WTC11 (cell line): ENCODE data around the gene SLC17A9. TPM values are rescaled to one million over a fixed set of nuclear protein-coding genes. Genes with fewer than 3 reads are reported as not detected.

Source experiments
- ATAC-seq: fragments of 200-7000 bp; cut with Tn5 transposase; 2 replicates; pipeline ENCODE4 v1.10.0; 2021; ENCODE audit warnings: mild to moderate bottlenecking, moderate library complexity
- CTCF ChIA-PET: fragments of 300-600 bp; sonication (Branson Sonifier 250); formaldehyde crosslinking; loops from one replicate; lab custom pipeline; 2021; ENCODE audit warnings: antibody characterized with exemption; lab: Charles Lee
- POLR2A ChIA-PET: fragments of 350-600 bp; sonication (Branson Sonifier 250); formaldehyde crosslinking; loops from one replicate; lab custom pipeline; 2021; ENCODE audit warnings: antibody characterized with exemption; lab: Charles Lee
- DNase-seq: peaks from one replicate; pipeline ENCODE4 v3.0.0; 2021; ENCODE audit warnings: low spot score
- H3K27ac Mint-ChIP-seq: 2 replicates; pipeline ENCODE4 v1.8.0; 2021; ENCODE audit warnings: mixed read lengths
- H3K27me3 Mint-ChIP-seq: 2 replicates; pipeline ENCODE4 v1.8.0; 2021; ENCODE audit warnings: low read depth, mild to moderate bottlenecking, moderate library complexity, mixed read lengths
- H3K36me3 Mint-ChIP-seq: 2 replicates; pipeline ENCODE4 v1.8.0; 2021; ENCODE audit warnings: mixed read lengths
- H3K4me1 Mint-ChIP-seq: 2 replicates; pipeline ENCODE4 v1.8.0; 2022; ENCODE audit warnings: mixed read lengths
- H3K4me3 Mint-ChIP-seq: 2 replicates; pipeline ENCODE4 v1.8.0; 2021; ENCODE audit warnings: mild to moderate bottlenecking, moderate library complexity, mixed read lengths
- H3K9me3 Mint-ChIP-seq: 2 replicates; pipeline ENCODE4 v1.8.0; 2021; ENCODE audit warnings: mixed read lengths
- ELF4 ChIP-seq: sonication (generic); formaldehyde crosslinking; IDR thresholded peaks from 2 replicates; pipeline ENCODE4 v1.8.1; 2022; ENCODE audit warnings: low read depth, mild to moderate bottlenecking, moderate library complexity, missing genetic modification reagents
- ESRRA ChIP-seq: sonication (generic); formaldehyde crosslinking; IDR thresholded peaks from 2 replicates; pipeline ENCODE4 v1.8.1; 2022; ENCODE audit warnings: mild to moderate bottlenecking, missing genetic modification reagents, borderline replicate concordance
- FOXJ3 ChIP-seq: sonication (generic); formaldehyde crosslinking; IDR thresholded peaks from 2 replicates; pipeline ENCODE4 v1.9.0; 2021; ENCODE audit warnings: missing genetic modification reagents, mild to moderate bottlenecking, borderline replicate concordance
- FOXK1 ChIP-seq: sonication (generic); formaldehyde crosslinking; IDR thresholded peaks from 2 replicates; pipeline ENCODE4 v1.8.0; 2022; ENCODE audit warnings: mild to moderate bottlenecking, moderate library complexity, missing genetic modification reagents
- GTF2I ChIP-seq: fragments of 250-450 bp; sonication (Bioruptor Pico); conservative IDR thresholded peaks from 2 replicates; pipeline ENCODE4 v1.4.0; 2021; ENCODE audit warnings: mild to moderate bottlenecking
- KAT7 ChIP-seq: sonication (generic); formaldehyde crosslinking; IDR thresholded peaks from 2 replicates; pipeline ENCODE4 v1.8.1; 2023; ENCODE audit warnings: missing genetic modification reagents, mild to moderate bottlenecking, borderline replicate concordance
- NR1H2 ChIP-seq: sonication (generic); formaldehyde crosslinking; IDR thresholded peaks from 2 replicates; pipeline ENCODE4 v1.9.0; 2021; ENCODE audit warnings: mild to moderate bottlenecking, moderate library complexity, missing genetic modification reagents
- NR3C1 ChIP-seq: sonication (generic); formaldehyde crosslinking; conservative IDR thresholded peaks from 2 replicates; pipeline ENCODE4 v1.8.1; 2023; ENCODE audit warnings: low read depth, mild to moderate bottlenecking, missing genetic modification reagents
- OVOL2 ChIP-seq: fragments of 250-450 bp; sonication (Bioruptor Pico); IDR thresholded peaks from 2 replicates; pipeline ENCODE4 v1.9.0; 2021; ENCODE audit warnings: mild to moderate bottlenecking, borderline replicate concordance
- SMAD4 ChIP-seq: sonication (generic); formaldehyde crosslinking; IDR thresholded peaks from 2 replicates; pipeline ENCODE4 v1.8.0; 2022; ENCODE audit warnings: mild to moderate bottlenecking, missing genetic modification reagents
- ZNF121 ChIP-seq: sonication (generic); formaldehyde crosslinking; IDR thresholded peaks from 2 replicates; pipeline ENCODE4 v1.8.0; 2023; ENCODE audit warnings: missing genetic modification reagents
- ZNF219 ChIP-seq: sonication (generic); formaldehyde crosslinking; IDR thresholded peaks from 2 replicates; pipeline ENCODE4 v1.8.0; 2023; ENCODE audit warnings: missing genetic modification reagents, mild to moderate bottlenecking, borderline replicate concordance
- ZNF396 ChIP-seq: fragments of 250-450 bp; sonication (Bioruptor Pico); IDR thresholded peaks from 2 replicates; pipeline ENCODE4 v1.8.0; 2021; ENCODE audit warnings: mild to moderate bottlenecking, moderate library complexity, borderline replicate concordance
- total RNA-seq: library from RNA; stranded (reverse); gene quantifications from 3 replicates; pipeline ENCODE4 v1.2.3, GENCODE V29; 2021
- TF ChIP-seq, protein P1 (sequence below): fragments of 200-600 bp; IDR thresholded peaks from 2 replicates; pipeline ENCODE4 v1.8.0; 2022; ENCODE audit warnings: antibody characterized with exemption
- TF ChIP-seq, protein P2 (sequence below): fragments of 250-450 bp; sonication (Bioruptor Pico); IDR thresholded peaks from 2 replicates; pipeline ENCODE4 v2.1.2; 2022; ENCODE audit warnings: mild to moderate bottlenecking, moderate library complexity
- TF ChIP-seq, protein P3 (sequence below): sonication (generic); formaldehyde crosslinking; conservative IDR thresholded peaks from 2 replicates; pipeline ENCODE4 v1.8.1; 2022; ENCODE audit warnings: mild to moderate bottlenecking, missing genetic modification reagents
- TF ChIP-seq, protein P4 (sequence below): sonication (generic); formaldehyde crosslinking; IDR thresholded peaks from 2 replicates; pipeline ENCODE4 v1.8.1; 2022; ENCODE audit warnings: mild to moderate bottlenecking, missing genetic modification reagents, moderate library complexity, borderline replicate concordance
- TF ChIP-seq, protein P5 (sequence below): sonication (generic); formaldehyde crosslinking; IDR thresholded peaks from 2 replicates; pipeline ENCODE4 v1.8.0; 2023; ENCODE audit warnings: missing genetic modification reagents
- TF ChIP-seq, protein P6 (sequence below): fragments of 250-450 bp; sonication (Bioruptor Pico); conservative IDR thresholded peaks from 2 replicates; pipeline ENCODE4 v1.9.0; 2021; ENCODE audit warnings: mild to moderate bottlenecking
- TF ChIP-seq, protein P7 (sequence below): sonication (generic); formaldehyde crosslinking; IDR thresholded peaks from 2 replicates; pipeline ENCODE4 v1.8.1; 2022; ENCODE audit warnings: low read depth, missing genetic modification reagents, borderline replicate concordance

Gene SLC17A9
- total RNA-seq, 1 experiment from 2014 or later: 41.7 TPM

DNA sequence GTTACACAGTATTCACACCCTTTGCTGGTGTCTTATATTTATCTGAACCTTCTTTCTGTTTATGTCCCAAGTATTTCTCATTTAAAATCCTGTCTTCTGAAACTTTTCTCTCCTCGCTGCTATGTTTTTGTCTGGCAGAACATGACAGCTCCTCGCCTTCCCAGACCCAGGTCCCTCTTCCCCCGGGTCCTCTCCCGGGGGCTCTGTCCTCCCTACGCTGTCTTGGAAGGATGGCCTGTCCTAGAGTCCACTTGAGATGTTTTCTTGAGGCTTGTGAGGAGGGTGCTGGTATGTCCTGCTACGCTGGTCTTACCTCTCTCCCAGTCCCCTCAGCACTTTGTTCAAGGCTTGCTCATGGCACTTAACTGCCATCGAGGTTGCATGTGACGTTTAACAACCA, 8.3 kb upstream of the SLC17A9 start (continued):
- TF ChIP-seq, protein P1, sequence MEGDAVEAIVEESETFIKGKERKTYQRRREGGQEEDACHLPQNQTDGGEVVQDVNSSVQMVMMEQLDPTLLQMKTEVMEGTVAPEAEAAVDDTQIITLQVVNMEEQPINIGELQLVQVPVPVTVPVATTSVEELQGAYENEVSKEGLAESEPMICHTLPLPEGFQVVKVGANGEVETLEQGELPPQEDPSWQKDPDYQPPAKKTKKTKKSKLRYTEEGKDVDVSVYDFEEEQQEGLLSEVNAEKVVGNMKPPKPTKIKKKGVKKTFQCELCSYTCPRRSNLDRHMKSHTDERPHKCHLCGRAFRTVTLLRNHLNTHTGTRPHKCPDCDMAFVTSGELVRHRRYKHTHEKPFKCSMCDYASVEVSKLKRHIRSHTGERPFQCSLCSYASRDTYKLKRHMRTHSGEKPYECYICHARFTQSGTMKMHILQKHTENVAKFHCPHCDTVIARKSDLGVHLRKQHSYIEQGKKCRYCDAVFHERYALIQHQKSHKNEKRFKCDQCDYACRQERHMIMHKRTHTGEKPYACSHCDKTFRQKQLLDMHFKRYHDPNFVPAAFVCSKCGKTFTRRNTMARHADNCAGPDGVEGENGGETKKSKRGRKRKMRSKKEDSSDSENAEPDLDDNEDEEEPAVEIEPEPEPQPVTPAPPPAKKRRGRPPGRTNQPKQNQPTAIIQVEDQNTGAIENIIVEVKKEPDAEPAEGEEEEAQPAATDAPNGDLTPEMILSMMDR: no peak
- no peak for TF ChIP-seq FOXK1
- TF ChIP-seq NR3C1 (CRISPR knock-in tag): no peak
- no peak for TF ChIP-seq ZNF219 (CRISPR knock-in tag)
- TF ChIP-seq ZNF396 (CRISPR knock-in tag): no peak
- TF ChIP-seq ZNF121 (CRISPR knock-in tag): no peak

DNA sequence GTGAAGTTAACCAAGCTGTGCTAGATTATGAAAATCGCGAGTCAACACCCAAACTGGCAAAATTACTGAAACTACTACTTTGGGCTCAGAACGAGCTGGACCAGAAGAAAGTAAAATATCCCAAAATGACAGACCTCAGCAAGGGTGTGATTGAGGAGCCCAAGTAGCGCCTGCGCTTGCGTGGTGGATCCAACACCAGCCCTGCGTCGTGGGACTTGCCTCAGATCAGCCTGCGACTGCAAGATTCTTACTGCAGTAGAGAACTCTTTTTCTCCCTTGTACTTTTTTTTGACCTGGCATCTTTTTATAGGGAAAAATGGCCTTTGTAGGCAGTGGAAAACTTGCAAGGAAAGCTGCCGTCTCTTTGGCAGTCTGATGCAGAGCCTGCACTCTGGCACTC, 7.8 kb upstream of the SLC17A9 start:
- Mint-ChIP-seq H3K9me3 (no peaks in the 10 kb centered on the region), H3K4me1 (peaks cover 6% of the 10 kb centered on the region), H3K27ac (0 out of 2 replicates have a peak overlapping the region, but pooled peaks have one; percentile 12), H3K4me3 (no peak overlapping the region), H3K36me3 (peaks cover 81% of the 10 kb centered on the region), H3K27me3 (no peaks in the 10 kb centered on the region)
- POLR2A ChIA-PET: no interaction called here
- CTCF ChIA-PET: no interaction called here
- TF ChIP-seq, protein P1: no peak
- TF ChIP-seq, protein P2, sequence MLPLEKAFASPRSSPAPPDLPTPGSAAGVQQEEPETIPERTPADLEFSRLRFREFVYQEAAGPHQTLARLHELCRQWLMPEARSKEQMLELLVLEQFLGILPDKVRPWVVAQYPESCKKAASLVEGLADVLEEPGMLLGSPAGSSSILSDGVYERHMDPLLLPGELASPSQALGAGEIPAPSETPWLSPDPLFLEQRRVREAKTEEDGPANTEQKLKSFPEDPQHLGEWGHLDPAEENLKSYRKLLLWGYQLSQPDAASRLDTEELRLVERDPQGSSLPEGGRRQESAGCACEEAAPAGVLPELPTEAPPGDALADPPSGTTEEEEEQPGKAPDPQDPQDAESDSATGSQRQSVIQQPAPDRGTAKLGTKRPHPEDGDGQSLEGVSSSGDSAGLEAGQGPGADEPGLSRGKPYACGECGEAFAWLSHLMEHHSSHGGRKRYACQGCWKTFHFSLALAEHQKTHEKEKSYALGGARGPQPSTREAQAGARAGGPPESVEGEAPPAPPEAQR: no peak
- ATAC-seq (no peak), DNase-seq (no peak)

DNA sequence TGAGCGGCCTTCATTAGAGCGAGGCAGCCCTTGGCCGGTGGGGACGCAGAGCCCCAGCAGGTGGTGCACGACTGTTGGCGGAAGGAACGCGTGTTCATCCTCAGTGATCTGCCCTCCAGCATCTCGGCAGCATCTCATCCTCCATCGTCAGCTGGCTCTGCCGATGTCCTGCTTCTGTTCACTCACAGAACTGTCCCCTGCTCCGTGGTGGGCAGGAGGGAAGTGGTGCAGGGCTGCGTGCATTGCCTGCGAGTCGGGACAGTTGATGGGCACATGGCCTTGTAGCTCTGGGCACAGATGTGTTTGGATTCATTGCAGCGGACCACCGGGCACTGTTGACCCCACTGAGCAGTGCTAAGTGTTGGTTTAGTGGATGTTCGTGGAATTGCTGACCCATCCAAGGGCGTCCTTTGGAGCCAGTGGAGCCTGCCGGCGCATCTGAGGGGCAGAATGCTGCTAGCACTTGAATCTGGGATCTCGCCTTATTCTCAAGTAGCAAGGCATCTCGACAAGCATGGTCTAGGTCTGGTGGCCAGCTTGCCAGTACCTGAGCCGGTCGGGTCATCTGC, 6.7 kb upstream of the SLC17A9 start:
- DNase-seq (no peak), ATAC-seq (no peak)
- peaks cover 89% of the 10 kb centered on the region for H3K36me3 Mint-ChIP-seq
- POLR2A ChIA-PET: no interaction called here
- H3K27me3 Mint-ChIP-seq: no peaks in the 10 kb centered on the region
- CTCF ChIA-PET: no interaction called here
- H3K4me3 Mint-ChIP-seq: no peak overlapping the region
- TF ChIP-seq OVOL2 (no peak), GTF2I (CRISPR knock-in tag) (no peak), KAT7 (CRISPR knock-in tag) (no peak), SMAD4 (CRISPR knock-in tag) (no peak), ELF4 (CRISPR knock-in tag) (no peak), ESRRA (CRISPR knock-in tag) (no peak), FOXJ3 (no peak), NR1H2 (CRISPR knock-in tag) (no peak)
- TF ChIP-seq, protein P3, sequence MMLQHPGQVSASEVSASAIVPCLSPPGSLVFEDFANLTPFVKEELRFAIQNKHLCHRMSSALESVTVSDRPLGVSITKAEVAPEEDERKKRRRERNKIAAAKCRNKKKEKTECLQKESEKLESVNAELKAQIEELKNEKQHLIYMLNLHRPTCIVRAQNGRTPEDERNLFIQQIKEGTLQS (CRISPR knock-in tag): no peak
- TF ChIP-seq, protein P4, sequence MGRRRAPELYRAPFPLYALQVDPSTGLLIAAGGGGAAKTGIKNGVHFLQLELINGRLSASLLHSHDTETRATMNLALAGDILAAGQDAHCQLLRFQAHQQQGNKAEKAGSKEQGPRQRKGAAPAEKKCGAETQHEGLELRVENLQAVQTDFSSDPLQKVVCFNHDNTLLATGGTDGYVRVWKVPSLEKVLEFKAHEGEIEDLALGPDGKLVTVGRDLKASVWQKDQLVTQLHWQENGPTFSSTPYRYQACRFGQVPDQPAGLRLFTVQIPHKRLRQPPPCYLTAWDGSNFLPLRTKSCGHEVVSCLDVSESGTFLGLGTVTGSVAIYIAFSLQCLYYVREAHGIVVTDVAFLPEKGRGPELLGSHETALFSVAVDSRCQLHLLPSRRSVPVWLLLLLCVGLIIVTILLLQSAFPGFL: no peak
- TF ChIP-seq, protein P5, sequence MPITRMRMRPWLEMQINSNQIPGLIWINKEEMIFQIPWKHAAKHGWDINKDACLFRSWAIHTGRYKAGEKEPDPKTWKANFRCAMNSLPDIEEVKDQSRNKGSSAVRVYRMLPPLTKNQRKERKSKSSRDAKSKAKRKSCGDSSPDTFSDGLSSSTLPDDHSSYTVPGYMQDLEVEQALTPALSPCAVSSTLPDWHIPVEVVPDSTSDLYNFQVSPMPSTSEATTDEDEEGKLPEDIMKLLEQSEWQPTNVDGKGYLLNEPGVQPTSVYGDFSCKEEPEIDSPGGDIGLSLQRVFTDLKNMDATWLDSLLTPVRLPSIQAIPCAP (CRISPR knock-in tag): no peak
- TF ChIP-seq, protein P6, sequence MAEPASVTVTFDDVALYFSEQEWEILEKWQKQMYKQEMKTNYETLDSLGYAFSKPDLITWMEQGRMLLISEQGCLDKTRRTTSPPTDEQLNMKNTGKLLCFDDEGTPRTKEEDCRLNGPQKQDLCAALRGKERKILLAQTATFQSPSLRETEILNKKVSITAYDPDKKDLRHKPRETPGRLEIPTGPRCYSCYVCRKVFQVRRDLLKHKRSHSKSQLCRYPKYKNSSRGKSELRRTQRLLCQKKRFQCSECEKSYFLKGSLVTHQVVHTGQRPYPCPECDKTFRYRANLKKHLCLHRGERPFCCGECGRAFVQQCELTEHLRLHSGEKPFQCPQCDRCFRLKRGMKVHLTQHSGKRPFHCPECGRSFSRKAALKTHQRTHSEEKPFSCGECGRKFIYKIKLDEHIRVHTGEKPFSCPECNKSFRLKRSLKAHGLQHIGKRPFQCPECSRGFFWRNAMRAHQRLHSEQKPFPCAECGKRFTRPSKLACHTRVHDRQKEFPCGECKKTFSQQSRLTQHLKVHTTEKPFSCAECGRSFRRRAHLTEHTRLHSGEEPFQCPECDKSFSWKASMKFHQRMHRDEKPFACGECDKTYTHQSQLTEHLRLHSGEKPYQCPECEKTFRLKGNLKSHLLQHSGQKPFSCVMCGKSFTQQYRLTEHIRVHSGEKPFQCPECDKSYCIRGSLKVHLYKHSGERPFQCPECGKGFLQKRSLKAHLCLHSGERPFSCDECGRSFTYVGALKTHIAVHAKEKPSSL: no peak
- TF ChIP-seq, protein P7, sequence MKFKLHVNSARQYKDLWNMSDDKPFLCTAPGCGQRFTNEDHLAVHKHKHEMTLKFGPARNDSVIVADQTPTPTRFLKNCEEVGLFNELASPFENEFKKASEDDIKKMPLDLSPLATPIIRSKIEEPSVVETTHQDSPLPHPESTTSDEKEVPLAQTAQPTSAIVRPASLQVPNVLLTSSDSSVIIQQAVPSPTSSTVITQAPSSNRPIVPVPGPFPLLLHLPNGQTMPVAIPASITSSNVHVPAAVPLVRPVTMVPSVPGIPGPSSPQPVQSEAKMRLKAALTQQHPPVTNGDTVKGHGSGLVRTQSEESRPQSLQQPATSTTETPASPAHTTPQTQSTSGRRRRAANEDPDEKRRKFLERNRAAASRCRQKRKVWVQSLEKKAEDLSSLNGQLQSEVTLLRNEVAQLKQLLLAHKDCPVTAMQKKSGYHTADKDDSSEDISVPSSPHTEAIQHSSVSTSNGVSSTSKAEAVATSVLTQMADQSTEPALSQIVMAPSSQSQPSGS (CRISPR knock-in tag): no peak
- no peaks in the 10 kb centered on the region; the same call in 1 of the 2 replicates for H3K4me1 Mint-ChIP-seq
- H3K9me3 Mint-ChIP-seq: no peaks in the 10 kb centered on the region
- no peak overlapping the region; the same call in 1 of the 2 replicates for H3K27ac Mint-ChIP-seq
